NCI-H2171 (cell line): ENCODE data around the gene LATS2.

Source experiments
- DNase-seq: peaks from one replicate; lab custom pipeline; 2025; lab: John Stamatoyannopoulos, UW

LATS2 gene

DNA sequence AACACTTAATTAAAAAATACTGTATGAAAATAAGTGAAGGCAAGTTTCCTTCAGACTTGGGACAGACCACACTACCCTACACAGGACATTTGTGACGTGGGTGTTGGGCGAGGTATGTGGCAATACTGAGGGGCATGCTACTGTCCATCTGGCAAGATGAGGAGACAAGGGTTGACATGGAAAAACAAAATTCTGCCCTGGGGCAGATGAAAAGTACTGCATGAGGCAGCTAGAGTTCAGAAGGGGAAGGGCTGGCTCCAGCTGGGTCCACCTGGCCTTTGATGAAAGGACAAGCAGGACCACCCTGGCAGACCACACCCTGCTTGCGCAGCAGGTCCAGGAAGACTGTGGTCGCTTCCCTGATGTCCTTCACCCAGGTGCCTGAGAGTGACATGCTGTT is 43.2 kb downstream of the LATS2 start:
- no peak for DNase-seq

DNA sequence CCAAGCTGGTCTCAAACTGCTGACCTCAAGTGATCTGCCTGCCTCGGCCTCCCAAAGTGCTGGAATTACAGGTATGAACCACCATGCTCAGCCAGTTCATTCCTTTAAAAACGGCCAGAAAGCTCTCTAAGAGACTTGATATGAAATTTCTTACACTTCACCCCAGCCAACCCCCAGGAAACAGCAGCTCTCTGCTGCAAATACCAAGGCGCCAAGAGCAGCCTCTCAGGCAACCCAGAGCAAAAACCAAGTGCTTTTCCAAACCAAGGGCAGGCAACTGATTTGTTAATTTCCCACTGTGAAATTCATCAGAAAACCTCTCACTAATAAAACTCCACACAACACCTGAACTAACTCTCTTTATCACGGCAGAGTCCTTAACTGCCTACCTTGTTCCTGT is 44.9 kb downstream of the LATS2 start:
- DNase-seq, result no peak

DNA sequence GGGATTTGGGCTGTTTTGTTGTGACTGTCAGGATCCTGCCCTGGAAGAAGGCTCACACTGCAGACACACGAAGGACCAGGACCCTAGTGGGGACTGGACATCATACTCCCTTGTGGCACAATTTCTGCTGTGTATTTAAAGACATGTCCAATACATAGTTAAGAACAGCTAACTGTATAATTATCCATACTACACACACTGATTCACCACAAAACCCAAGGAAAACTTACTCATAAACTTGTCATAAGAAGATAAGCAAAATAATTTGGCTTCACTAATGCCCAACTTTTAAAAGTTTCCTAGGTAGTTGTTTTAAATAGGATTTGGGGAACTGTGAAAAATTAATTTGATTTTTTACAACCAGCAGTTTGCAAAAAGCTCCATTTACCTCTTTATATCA is 46.1 kb downstream of the LATS2 start:
- DNase-seq, result no peak

DNA sequence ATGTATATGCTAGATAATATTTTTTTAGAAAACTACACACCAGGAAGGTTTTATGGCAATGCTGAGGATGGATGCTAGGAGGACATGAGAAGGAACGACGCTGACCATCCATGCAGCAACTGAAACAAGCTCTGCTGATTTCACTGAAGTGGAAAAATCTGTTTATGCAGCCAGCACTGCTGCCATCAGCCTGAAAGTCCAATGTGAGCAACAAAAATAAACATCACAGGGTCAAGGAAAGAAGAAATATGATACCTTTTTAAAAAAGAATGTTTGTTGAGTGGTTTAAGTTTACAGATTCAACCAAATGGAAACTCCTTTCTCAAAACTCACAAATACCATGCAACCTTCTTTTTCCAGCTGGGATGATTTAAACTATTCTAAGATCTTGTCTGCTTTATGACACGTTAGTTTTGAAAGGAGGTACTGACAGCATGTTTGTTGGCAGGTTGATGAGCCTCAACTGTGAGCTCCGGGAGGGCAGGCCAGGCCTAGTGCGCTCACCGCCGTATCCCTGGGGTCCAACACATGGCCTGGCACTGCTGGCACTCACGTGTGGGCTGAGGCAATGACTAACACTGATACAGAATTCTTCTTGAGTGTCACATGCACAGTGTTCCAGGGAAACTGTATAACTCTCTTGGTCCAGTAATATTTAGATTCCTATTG is 46.8 kb downstream of the LATS2 start:
- DNase-seq, result no peak

DNA sequence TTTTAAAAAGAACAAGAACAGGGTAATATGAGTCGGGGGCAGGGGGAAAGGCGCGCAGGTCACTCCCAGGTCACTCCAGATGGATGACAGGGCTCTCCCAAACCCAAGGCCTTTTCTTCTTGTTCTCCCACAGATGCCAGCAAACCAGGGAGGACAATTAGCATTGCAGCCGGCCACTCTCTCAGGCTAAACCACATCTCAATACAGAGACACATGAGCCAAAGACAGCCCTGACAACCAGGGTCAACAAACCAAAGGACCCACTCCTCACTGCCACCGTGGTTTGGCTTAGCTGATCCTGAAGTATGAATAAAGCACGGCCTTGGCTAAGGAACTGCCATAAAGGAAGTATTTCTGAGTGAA is 47.3 kb downstream of the LATS2 start:
- DNase-seq, result no peak

DNA sequence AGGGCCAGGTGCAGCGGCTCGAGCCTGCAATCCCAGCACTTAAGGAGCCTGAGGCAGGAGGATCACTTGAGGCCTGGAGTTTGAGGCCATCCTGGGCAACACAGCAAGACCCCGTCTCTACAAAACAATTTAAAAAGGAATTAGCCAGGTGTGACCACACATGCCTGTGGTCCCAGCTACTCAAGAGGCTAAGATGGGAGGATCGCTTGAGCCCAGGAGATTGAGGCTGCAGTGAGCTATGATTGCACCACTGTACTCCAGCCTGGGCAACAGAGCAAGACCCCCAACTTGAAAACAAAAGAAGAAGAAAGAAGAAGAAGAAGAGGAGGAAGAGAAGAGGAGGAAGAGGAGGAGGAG is 47.7 kb downstream of the LATS2 start:
- no peak for DNase-seq

DNA sequence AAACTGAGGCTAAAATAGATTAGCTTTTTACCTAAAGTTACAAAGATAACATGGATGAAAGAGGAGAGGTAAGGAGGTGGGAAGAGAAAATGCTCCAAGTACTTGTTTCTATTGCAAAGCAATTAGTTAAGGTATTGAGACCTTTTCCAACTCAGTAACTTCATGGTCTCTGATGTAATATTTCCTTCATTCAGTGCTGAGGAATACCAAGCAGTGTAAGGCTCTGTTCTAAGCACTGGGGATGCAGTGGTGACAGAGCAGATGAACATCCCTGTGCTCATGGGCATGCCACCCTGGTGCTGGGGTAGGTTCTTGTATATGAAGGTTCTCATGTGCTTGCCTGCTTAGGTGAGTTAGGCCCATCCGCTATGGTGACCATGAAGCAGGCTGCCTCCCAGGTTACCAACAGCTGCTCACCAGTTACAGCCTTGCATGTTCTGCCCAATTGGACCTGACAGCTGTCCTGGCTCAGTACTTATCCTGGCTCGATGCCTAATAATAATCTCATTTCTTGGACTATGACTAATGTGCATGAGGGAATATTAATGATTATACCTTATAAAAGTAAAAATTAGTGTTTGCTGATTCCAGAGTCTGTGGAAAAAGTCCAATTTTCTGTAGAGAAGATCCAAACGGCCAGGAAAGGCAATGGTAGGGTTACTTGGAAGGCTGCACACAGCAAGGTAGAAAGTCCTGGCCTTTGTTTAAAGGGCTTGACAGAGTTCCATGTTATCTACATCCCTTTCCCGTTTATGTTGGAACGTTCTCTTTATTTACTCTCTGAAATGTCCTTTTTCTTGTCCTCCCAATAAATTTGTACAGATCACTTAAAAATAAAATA is 48.3 kb downstream of the LATS2 start:
- DNase-seq, result no peak

DNA sequence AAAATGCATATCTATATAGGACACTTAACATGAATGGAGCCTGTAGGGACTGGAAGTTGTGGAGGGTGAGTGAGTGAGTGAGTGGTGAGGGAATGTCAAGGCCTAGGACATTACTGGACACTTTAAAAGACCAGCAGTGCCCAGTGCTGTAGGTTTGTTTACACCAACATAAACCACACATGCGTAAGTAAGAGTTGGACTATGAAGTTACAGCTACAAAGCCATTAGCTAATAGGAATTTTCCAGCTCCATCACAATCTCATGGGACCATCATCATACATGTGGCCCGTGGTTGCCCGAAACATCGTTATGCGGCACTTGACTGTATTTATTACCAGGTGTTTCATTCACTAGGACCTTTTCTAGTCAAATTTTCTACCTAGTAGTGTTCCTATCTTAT is 49.2 kb downstream of the LATS2 start:
- DNase-seq, result no peak

DNA sequence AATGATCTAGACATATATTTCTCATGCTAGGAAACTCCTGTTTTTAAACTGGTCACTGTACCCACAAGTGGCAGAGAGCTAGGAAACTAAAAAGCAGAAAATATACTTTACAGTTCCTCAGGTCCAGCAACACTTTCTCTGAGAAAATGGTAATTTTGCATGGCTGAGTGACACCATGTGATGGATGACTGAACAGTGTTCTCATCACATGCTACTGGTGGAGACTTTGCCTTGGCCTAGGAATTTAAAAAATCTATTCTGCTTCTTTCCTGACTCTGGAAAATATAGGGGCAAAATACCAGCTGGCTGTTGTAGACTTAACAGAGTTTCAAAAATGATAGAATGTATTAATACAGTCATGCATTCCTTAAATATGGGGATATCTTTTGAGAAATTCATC is 50.0 kb downstream of the LATS2 start:
- DNase-seq, result no peak

DNA sequence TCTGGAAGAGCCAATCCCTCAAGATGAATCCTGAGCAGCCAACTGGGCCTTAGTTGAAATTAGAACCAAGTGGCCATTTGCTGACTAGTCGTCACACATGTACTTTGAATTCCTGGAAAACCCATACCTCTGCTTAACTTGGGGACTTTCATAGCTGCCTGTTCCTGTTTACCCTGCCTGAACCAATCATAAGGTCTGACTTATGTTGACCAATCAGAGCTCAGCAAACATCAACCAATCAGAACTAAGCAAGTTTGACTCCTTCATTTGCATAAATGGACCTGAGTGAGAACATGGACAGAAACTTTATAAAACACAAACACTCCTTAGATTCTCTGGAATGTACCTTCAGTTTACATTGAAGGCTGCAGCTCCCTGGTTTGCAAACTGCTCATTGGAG is 50.8 kb downstream of the LATS2 start:
- no peak for DNase-seq

DNA sequence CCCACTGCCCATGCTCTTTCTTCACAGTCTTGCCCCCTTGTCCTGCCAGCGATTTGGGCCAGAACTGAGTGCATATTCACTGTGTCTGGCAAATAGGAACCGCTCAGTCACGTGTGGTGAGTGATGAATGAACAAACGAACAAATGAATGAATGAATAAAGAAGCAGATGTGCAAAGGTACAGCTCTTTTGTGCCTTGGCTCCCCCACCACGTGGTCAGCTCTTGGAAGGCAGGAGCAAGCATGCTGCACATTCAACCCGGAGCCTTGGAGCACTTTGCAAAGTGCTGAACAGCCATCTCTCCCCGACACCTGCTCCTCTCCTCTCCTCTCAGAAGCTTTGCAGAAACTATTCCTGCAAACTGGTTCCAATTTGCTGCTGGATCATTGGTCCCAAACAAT is 52.4 kb downstream of the LATS2 start:
- peak; percentile 27 for DNase-seq

DNA sequence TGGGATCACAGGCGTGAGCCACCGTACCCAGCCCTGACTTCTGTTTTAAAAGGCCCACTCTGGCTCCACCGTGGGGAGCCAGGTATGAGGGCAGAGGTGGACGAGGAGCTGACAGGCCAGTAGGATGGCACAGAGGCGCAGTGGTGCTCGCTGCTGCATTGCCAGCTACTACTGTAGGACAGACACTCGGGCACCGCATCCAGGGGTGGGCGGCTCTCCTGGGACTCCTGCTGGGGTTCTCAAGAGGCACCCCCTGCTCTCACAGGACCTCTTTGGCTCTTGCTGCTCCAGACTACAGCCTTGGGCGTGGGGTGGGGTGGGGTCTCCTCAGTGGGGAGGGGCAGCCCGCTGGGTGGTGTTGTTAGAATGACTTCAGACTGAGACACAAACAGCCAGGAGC is 53.4 kb downstream of the LATS2 start:
- DNase-seq, result no peak

DNA sequence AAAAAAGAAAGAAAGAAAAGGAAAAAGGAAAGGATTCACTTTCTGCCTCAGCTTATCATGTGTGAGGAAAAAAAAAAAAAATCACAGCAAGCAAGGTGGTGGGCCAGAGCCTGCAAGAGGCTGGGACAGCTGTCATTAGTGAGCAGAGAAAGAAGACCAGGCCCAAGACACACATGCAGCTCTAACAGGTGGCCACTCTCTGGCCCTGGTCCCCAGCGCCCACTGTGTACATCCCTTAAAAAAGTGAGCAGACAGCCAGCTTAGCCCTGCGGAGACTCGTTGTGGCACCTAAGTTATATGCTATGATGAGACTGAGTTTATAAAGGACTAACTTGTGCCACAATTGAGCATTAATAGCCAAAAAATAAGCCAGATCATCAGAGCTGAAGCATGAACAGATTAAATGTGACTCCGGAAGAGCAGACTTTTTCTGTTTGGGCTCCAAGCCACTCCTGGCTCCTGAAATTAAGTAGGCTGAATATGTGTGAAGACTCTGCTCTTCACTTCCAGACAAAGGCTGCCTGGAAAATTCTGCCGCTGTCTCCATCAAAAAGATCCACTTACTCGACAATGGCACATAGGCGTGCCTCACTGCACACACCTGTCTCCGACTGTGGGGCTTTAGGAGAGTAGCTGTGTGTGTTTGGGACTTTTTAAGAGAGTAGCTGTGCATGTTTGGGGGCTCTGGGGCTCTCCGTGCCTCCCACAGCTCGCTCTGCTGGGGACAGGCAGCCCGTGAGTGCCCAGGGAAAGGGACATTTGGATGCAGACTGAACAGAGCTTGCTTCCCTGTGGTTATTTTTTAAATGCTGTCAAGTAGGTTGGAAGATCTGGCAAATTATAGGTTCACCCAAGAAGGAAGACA is 55.0 kb downstream of the LATS2 start:
- no peak for DNase-seq

DNA sequence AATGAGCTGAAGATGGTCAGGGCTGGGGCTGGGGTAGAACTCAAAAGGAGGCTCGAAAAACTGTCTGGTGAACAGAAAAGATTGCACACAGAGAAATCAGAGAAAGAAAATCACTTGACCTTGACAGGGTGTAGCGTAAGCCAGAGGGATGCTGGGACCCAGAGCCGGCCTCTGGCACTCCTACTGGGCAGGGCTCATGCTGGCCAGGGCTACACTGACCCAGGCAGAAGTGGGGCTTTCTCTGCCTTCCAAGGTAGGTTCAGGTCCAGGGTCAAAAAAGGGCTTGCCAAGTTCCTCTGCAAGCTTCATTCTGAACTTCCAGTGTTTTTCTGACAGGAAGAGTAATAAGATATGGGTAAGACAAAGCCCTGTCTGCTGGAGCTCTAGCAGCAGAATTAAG is 56.2 kb downstream of the LATS2 start:
- DNase-seq, result no peak

DNA sequence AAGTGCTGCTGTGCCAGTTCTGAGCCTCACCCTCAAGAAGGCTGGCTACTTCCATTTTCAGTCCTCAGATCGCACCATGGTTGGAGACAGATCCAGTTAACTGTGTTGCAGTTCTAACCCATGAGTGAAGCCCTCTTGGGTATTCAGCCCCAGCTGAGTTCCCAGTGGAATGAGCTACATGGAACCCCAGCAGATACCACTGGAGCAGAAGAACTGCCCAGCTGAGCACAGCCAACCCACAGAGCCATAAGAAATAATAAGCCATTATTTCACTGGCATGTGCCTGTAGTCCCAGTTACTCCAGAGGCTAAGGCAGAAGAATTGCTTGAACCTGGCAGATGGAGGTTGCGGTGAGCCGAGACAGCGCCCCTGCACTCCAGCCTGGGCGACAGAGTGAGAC is 59.9 kb downstream of the LATS2 start:
- no peak for DNase-seq

DNA sequence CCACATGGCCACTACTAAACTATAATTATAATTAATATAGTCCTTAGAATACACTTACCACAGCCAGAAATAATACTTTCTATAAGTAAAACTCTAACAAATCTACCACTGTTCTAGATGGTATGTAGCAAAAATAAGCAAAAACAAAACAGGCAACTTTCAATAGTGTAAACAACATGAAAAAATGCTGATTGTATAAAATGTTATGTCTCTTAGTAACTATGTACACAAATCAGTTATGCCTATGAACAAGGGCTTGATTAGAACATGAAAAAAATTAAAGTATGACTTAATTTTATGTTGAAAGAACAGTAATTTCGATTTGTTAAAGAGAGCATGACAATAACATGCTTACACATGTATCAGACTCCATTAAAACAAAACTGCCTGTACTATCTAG is 60.7 kb downstream of the LATS2 start:
- DNase-seq, result no peak

DNA sequence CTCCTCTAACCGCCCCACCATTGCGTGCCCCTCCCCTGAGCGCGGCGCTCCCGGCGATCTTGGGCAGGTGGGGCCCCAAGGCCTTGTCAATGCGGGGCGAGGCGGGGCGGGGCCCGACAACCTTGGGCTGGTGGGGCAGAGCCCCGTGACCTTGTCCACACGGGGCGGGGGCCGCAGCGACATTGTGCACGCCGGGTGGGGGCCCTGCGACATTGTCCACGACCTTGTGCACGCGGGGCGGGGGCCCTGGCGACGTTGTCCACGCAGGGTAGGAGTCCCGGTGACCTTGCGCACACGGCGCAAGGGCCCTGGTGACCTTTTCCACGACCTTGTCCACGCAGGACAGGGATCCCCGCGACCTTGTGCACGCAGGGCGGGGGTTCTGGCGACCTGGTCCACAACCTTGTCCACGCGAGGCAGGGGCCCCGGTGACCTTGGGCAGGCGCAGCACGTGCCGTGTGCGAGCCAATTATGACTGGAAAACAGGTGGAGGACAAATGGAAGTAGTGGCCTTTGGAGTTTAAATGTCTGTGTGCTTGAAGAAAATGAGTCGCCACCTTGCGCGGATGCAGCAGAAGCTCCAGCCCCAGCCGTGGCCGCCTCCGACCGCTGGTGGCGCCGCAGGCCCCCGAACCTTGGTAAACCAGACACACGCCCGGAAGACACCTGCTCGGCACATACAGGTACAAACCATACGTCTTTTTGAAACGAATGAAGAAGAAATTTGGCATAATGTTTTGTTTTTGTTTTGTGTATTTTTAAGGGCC is 62.6 kb downstream of the LATS2 start:
- DNase-seq, result no peak

DNA sequence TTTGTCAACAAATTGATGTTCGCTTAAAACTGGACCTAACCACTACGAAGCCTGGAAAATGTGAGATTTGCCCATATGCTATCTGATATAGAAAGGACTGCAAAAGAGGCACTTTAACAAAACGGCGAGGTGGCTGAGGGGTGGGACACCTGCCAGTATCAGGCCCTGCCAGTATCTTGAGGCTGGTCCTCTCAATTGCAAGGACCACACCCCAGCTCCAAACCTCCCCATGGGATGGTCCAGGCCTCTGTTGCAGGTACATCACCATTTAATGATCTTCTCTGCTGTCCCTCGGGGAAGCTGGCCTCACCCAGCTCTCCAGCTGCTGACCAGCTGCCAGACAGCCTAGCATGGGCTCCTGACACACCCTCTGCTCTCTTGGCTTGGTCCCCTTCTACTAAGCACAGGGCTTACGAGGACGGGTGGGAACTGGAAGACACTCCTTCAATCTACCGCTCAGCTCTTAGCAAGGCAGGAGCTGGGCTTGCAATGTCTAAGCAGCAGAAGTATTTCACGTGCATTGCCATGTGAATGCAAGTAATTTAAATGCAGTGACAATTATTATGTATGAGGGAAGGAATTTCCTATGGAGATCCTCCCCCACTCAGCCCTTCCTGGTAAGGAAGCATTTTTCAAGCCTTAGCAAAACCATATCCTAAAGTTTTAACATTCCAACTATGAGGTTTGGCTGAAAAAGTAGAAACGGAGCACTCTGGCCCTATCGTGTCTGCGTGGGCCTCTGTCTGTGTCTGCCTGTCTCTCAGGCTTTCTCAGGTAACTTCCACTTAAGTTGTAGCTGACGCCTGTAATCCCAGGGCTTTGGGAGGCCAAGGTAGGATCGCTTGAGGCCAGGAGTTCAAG is 63.9 kb downstream of the LATS2 start:
- DNase-seq, result no peak

DNA sequence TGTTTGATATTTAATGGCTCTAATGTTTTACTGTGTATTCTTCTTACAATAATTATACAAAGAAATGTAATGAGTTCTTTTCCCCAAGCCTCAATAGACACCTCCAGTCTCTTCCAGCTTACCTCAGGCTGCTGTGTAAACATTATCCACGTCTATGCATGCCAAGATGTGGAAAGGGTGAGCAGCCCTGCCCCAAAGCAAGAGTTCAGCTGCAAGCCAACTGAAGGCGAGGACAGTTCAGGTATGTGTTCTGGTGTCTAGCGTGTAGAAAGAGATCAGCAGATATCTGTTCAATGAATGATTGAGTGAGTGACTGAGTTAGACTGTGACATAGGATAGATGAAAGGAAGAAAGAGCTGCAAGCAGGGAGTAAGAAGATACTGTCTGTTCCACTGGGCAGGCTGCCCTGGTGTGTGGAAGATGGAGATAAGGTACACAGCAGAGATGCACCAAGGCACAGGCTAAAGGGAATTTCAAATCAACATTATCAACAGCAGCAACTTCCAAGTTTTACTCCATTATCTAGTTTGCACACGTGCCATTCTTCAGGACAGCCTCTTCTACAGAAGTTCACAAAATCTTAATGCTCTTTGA is 66.0 kb downstream of the LATS2 start:
- no peak for DNase-seq

DNA sequence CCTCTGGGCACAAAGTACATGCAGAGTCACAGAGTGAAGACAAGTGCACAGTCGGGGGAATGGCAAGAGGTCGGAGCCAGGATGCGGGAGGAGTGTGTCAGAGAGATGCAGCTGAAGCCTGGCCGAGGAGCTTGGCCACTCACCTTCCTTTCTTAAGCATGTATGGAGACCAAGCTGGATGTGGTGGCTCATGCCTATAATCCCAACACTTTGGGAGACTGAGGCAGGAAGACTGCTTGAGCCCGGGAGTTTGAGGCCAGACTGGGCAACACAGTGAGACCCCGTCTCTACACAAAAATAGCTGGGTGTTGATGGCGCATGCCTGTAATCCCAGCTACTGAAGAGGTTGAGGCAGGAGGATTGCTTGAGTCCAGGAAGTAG is 67.0 kb downstream of the LATS2 start:
- DNase-seq, result no peak
